Measurements from ENCODE around the gene STK25. TPM values are rescaled to one million over a fixed set of nuclear protein-coding genes. Genes with fewer than 3 reads are reported as not detected.

STK25 gene
- total and polyA plus RNA-seq, 9 donors: 71.1 to 150 (median 108) TPM

- 83 to 86% (median 83%) methylated on average over 10 of the region's 10 CpGs for WGBS, 3 donors
- Histone ChIP-seq H3K27me3 (no peaks in the 10 kb centered on the region), H3K9me3 (no peaks in the 10 kb centered on the region), H3K4me3 (no peak overlapping the region), H3K4me1 (ENCODE audit: insufficient read depth) (no peaks in the 10 kb centered on the region), H3K27ac (no peak overlapping the region), H3K36me3 (no peaks in the 10 kb centered on the region)
- intact Hi-C loops (cut with DNase I): no loop called here
- no peak for DNase-seq
- TF ChIP-seq POLR2A (IDR thresholded peaks at IDR 0.05) (no peak), CTCF (IDR thresholded peaks at IDR 0.05) (no peak), EP300 (IDR thresholded peaks at IDR 0.05) (no peak)
Observed at GRCh38 chr2:241493092-241493491, 15.3 kb downstream of the STK25 start.

GRCh38 chr2:241492174-241492565 lies 16.2 kb downstream of the STK25 start:
- Histone ChIP-seq H3K27ac (no peak overlapping the region), H3K4me3 (no peak overlapping the region), H3K36me3 (no peaks in the 10 kb centered on the region), H3K9me3 (no peaks in the 10 kb centered on the region), H3K27me3 (no peaks in the 10 kb centered on the region), H3K4me1 (ENCODE audit: insufficient read depth) (no peaks in the 10 kb centered on the region)
- TF ChIP-seq EP300 (IDR thresholded peaks at IDR 0.05) (no peak), POLR2A (IDR thresholded peaks at IDR 0.05) (no peak), CTCF (IDR thresholded peaks at IDR 0.05) (no peak)
- no peak for DNase-seq
- intact Hi-C loops (cut with DNase I): no loop called here
- WGBS, 3 donors: 89 to 96% (median 94%) methylated on average over 7 of the region's 7 CpGs

- Histone ChIP-seq H3K36me3 (no peaks in the 10 kb centered on the region), H3K27ac (no peak overlapping the region), H3K4me3 (no peak overlapping the region), H3K9me3 (no peaks in the 10 kb centered on the region), H3K4me1 (ENCODE audit: insufficient read depth) (no peaks in the 10 kb centered on the region), H3K27me3 (no peaks in the 10 kb centered on the region)
- intact Hi-C loops (cut with DNase I): no loop called here
- TF ChIP-seq CTCF (IDR thresholded peaks at IDR 0.05): no peak
- 70 to 75% (median 74%) methylated on average over 12 to 15 of the region's 15 CpGs for WGBS, 3 donors
- DNase-seq: no peak
Observed at GRCh38 chr2:241491549-241492173, 16.7 kb downstream of the STK25 start.

- WGBS, 3 donors: 80 to 83% (median 82%) methylated on average over 15 to 16 of the region's 16 CpGs
Observed at GRCh38 chr2:241490825-241491506, 17.4 kb downstream of the STK25 start.

More at GRCh38 chr2:241490825-241491506, 17.4 kb downstream of the STK25 start:
- Histone ChIP-seq H3K4me1 (ENCODE audit: insufficient read depth) (no peaks in the 10 kb centered on the region), H3K27ac (no peak overlapping the region), H3K27me3 (no peaks in the 10 kb centered on the region), H3K4me3 (no peak overlapping the region), H3K36me3 (no peaks in the 10 kb centered on the region), H3K9me3 (no peaks in the 10 kb centered on the region)
- DNase-seq: no peak
- intact Hi-C loops (cut with DNase I): no loop called here
- no peak for TF ChIP-seq EP300 (IDR thresholded peaks at IDR 0.05)
- no peak for TF ChIP-seq POLR2A (IDR thresholded peaks at IDR 0.05)
- TF ChIP-seq CTCF (IDR thresholded peaks at IDR 0.05): no peak

All from ovary (tissue), 9 donors.